Urinary bladder (tissue), 4 donors: ENCODE measurements around the gene KCTD17. TPM values are rescaled to one million over a fixed set of nuclear protein-coding genes. Genes with fewer than 3 reads are reported as not detected.

Experiments
- DNase-seq: peaks from one replicate; pipeline ENCODE4 v3.0.0-alpha.2; 2015; ENCODE audit errors: extremely low spot score
- H3K27ac ChIP-seq: one replicate; pipeline ENCODE4 v1.5.1; 2013; ENCODE audit warnings: low read depth, mild to moderate bottlenecking, moderate library complexity
- H3K36me3 ChIP-seq: one replicate; pipeline ENCODE4 v1.6.1; 2013; ENCODE audit warnings: mild to moderate bottlenecking, moderate library complexity; ENCODE audit not compliant: insufficient read depth
- H3K4me1 ChIP-seq: one replicate; pipeline ENCODE4 v1.6.1; 2013; ENCODE audit warnings: mild to moderate bottlenecking, moderate library complexity; ENCODE audit not compliant: insufficient read depth
- H3K4me3 ChIP-seq: one replicate; pipeline ENCODE4 v1.5.1; 2013; ENCODE audit warnings: low read depth, low read length
- WGBS: extraction: QIAGEN DNeasy Blood & Tissue Kit; methylation state at CpG from one replicate; pipeline ENCODE4 v1.1.7; 2013; 5-methylcytosine and 5-hydroxymethylcytosine counted together
- polyA plus RNA-seq: library from polyadenylated mRNA; stranded (reverse); fragments of 200-250 nt; gene quantifications from one replicate; pipeline ENCODE4 v1.2.3, GENCODE V29; 2013
- total RNA-seq: library from RNA; depleted of rRNA; stranded (reverse); fragments of >200 nt; gene quantifications from one replicate; pipeline ENCODE4 v1.2.3, GENCODE V29; 2014
- donor health status: healthy with polysubstance abuse.
- donor health status: healthy.

The KCTD17 gene
- total RNA-seq (13.8 TPM), polyA plus RNA-seq (36.1 TPM)

GRCh38 chr22:37051391-37052385, at the start of gene KCTD17:
TSS of gene KCTD17 (plus strand) at chr22:37051742. CDS start at chr22:37051761, 19 bp downstream.
- H3K27ac ChIP-seq: no peak within 1 kb of the TSS
- peak within 1 kb of the TSS; percentile 80 for H3K4me3 ChIP-seq
- H3K36me3 ChIP-seq: no peaks in the 10 kb centered on the region
- no peaks in the 10 kb centered on the region for H3K4me1 ChIP-seq
- DNase-seq: no peak
- 3% methylated on average over 89 of the region's 89 CpGs for WGBS

DNA sequence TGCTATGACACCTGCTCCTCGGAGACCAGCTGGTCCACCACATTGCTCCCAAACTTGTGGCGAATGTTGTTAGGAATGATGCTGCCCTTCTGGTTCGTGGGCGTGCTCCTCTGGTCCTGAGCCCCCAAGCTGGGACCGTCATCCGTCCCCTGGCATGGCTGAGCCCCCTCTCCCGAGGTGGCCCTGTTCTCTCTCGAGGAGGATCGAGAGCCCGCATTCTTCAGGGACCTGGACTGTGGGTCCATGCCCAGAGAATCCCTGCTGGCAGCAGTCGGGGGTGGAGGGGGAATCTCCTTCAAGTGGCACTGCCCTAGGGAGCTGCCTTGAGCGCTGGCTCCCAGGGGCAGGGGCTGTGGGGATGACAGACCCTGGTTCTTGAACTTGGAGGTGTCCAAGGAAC, 49.7 kb upstream of the KCTD17 start:
- no peak overlapping the region for H3K27ac ChIP-seq
- H3K4me1 ChIP-seq: no peaks in the 10 kb centered on the region
- H3K4me3 ChIP-seq: no peak overlapping the region
- DNase-seq: no peak
- WGBS: 87% methylated on average over 12 of the region's 12 CpGs
- no peaks in the 10 kb centered on the region for H3K36me3 ChIP-seq

GRCh38 chr22:37002633-37003032, 48.9 kb upstream of the KCTD17 start:
- WGBS: 83% methylated on average over 7 of the region's 7 CpGs
- H3K27ac ChIP-seq: no peak overlapping the region

GRCh38 chr22:37007651-37008050, 43.9 kb upstream of the KCTD17 start:
- WGBS: 30% methylated on average over 2 of the region's 2 CpGs
- no peaks in the 10 kb centered on the region for H3K36me3 ChIP-seq
- DNase-seq: no peak
- H3K4me3 ChIP-seq: no peak overlapping the region
- no peak overlapping the region for H3K27ac ChIP-seq
- H3K4me1 ChIP-seq: no peaks in the 10 kb centered on the region

More at GRCh38 chr22:37002633-37003032, 48.9 kb upstream of the KCTD17 start:
- no peaks in the 10 kb centered on the region for H3K4me1 ChIP-seq
- no peak for DNase-seq
- no peak overlapping the region for H3K4me3 ChIP-seq
- no peaks in the 10 kb centered on the region for H3K36me3 ChIP-seq

DNA sequence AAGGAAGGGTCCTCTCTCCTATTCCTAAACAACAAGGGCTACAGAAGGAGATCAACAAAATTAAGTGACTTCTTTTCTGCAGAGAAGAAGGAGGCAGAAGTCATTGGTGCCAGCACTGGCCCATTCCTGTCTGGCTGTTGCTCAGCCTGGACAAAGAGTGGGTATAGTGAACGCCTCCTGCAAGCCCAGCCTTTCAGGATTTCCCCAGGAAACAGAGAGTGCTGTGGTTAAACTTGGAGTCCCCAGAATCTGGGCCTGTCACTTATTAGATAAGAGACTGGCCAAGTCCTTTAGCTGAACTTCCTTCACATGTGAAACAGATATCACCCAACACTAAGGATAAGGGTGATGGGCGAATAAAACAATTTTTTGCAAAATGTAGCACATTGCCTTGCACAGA, 43.2 kb upstream of the KCTD17 start:
- Histone ChIP-seq H3K27ac (no peak overlapping the region), H3K4me1 (no peaks in the 10 kb centered on the region), H3K4me3 (no peak overlapping the region), H3K36me3 (no peaks in the 10 kb centered on the region)
- no peak for DNase-seq
- WGBS: 67% methylated on average over 2 of the region's 2 CpGs

GRCh38 chr22:37009490-37009889, 42.1 kb upstream of the KCTD17 start:
- DNase-seq: no peak
- Histone ChIP-seq H3K27ac (no peak overlapping the region), H3K4me1 (no peaks in the 10 kb centered on the region), H3K36me3 (no peaks in the 10 kb centered on the region), H3K4me3 (no peak overlapping the region)
- WGBS: 95% methylated on average over 2 of the region's 2 CpGs

GRCh38 chr22:37010174-37010573, 41.4 kb upstream of the KCTD17 start:
- DNase-seq: no peak
- Histone ChIP-seq H3K27ac (no peak overlapping the region), H3K4me1 (no peaks in the 10 kb centered on the region), H3K4me3 (no peak overlapping the region), H3K36me3 (no peaks in the 10 kb centered on the region)
- WGBS: 87% methylated on average over 4 of the region's 4 CpGs

- DNase-seq: no peak
- Histone ChIP-seq H3K36me3 (no peaks in the 10 kb centered on the region), H3K4me1 (no peaks in the 10 kb centered on the region), H3K4me3 (no peak overlapping the region), H3K27ac (no peak overlapping the region)
- 85% methylated on average over 20 of the region's 20 CpGs for whole genome bisulfite sequencing
Observed at GRCh38 chr22:37010976-37011375, 40.6 kb upstream of the KCTD17 start.

DNA sequence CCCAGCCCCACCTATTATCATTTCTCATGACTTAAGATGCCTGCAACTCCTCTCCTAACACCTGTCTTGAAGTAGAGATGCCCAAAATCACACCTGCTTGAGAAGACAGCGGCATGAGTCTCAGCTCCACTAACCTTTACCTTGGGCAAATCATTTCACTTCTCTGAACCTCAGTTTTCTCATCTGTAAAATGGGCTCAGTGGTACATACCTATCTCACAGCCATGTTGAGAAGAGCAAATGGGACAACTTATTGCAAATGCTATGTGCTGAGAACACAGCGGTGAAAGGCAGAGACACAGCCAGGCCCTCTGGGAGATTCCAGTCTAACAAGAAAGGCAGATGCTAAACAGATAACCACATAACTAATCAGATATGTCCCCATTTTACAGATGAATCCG, 40.1 kb upstream of the KCTD17 start:
- no peak overlapping the region for H3K27ac ChIP-seq
- H3K36me3 ChIP-seq: no peaks in the 10 kb centered on the region
- H3K4me1 ChIP-seq: no peaks in the 10 kb centered on the region
- 95% methylated on average over 3 of the region's 3 CpGs for WGBS
- H3K4me3 ChIP-seq: no peak overlapping the region
- no peak for DNase-seq

GRCh38 chr22:37012262-37012904, 39.2 kb upstream of the KCTD17 start:
- Histone ChIP-seq H3K4me1 (no peaks in the 10 kb centered on the region), H3K27ac (no peak overlapping the region), H3K4me3 (no peak overlapping the region), H3K36me3 (no peaks in the 10 kb centered on the region)
- no peak for DNase-seq
- 81% methylated on average over 9 of the region's 9 CpGs for WGBS

DNA sequence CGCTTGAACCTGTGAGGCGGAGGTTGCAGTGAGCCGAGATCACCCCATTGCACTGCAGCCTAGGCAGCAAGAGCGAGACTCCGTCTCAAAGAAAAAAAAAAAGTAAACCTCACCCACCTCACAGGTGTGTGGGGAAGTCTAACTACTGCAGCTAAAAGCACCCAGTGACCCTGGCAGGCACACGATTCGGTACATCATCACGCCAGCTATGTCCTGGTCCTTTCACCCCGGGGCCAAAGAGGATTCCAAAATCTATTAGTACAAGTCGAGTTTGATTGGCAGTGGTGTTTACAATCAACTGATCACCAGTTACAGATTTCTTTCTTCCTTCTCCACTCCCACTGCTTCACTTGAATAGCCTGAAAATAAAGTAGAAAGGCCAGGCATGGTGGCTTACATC, 38.6 kb upstream of the KCTD17 start:
- no peaks in the 10 kb centered on the region for H3K4me1 ChIP-seq
- DNase-seq: no peak
- no peak overlapping the region for H3K27ac ChIP-seq
- H3K4me3 ChIP-seq: no peak overlapping the region
- 83% methylated on average over 10 of the region's 10 CpGs for WGBS
- no peaks in the 10 kb centered on the region for H3K36me3 ChIP-seq

- no peak for DNase-seq
- Histone ChIP-seq H3K27ac (no peak overlapping the region), H3K36me3 (no peaks in the 10 kb centered on the region), H3K4me1 (no peaks in the 10 kb centered on the region), H3K4me3 (no peak overlapping the region)
- WGBS: 87% methylated on average over 4 of the region's 4 CpGs
Observed at GRCh38 chr22:37014415-37014806, 37.1 kb upstream of the KCTD17 start.

- no peaks in the 10 kb centered on the region for H3K4me1 ChIP-seq
- 65% methylated on average over 12 of the region's 12 CpGs for WGBS
- no peak overlapping the region for H3K27ac ChIP-seq
- DNase-seq: no peak
- no peaks in the 10 kb centered on the region for H3K36me3 ChIP-seq
- no peak overlapping the region for H3K4me3 ChIP-seq
Observed at GRCh38 chr22:37014835-37015586, 36.5 kb upstream of the KCTD17 start.
